Thoracic aorta (tissue), 2 donors: Measurements from ENCODE around the gene AICDA. TPM values are rescaled to one million over a fixed set of nuclear protein-coding genes. Genes with fewer than 3 reads are reported as not detected.
"Not testable (repeated sequence)": the region's sequence is repeated elsewhere in the genome, so short reads cannot be mapped to it uniquely, and the experiment has no call there.

ENCODE experiments used
- ATAC-seq: fragments of 150-250 bp; one replicate; pipeline ENCODE4 v1.8.0; 2017; ENCODE audit warnings: low read depth; ENCODE audit not compliant: insufficient number of reproducible peaks, low FRiP score
- DNase-seq: peaks from one replicate; pipeline ENCODE4 v3.0.0-alpha.2; 2020; ENCODE audit warnings: low spot score
- H3K27ac ChIP-seq, 2 donors: fragments of 200-600 bp; sonication (generic); 1 replicate in 1 of 2; 2 replicates in 1 of 2; pipeline ENCODE4 v1.5.1; 2016; ENCODE audit warnings: mild to moderate bottlenecking in 2 of 2, moderate library complexity in 2 of 2
- H3K27me3 ChIP-seq: fragments of 200-600 bp; sonication (generic); replicated peaks from 2 replicates; pipeline ENCODE4 v1.6.0; 2016; ENCODE audit warnings: mild to moderate bottlenecking; ENCODE audit not compliant: insufficient read depth
- H3K36me3 ChIP-seq: fragments of 200-600 bp; sonication (generic); one replicate; pipeline ENCODE4 v1.5.1; 2016
- H3K4me1 ChIP-seq, 2 donors: fragments of 200-600 bp; sonication (generic); 1 replicate in 1 of 2; 2 replicates in 1 of 2; pipeline versions ENCODE4 v1.5.1 to v1.6.0; 2016; ENCODE audit warnings: low read depth in 2 of 2, mild to moderate bottlenecking in 1 of 2; ENCODE audit not compliant: control insufficient read depth in 1 of 2
- H3K4me3 ChIP-seq: fragments of 200-600 bp; sonication (generic); 2 replicates; pipeline ENCODE4 v1.5.1; 2016; ENCODE audit warnings: mild to moderate bottlenecking
- H3K9me3 ChIP-seq: fragments of 200-600 bp; sonication (generic); 2 replicates; pipeline ENCODE4 v1.5.1; 2016
- total RNA-seq, 2 donors: library from RNA; depleted of rRNA; stranded (reverse); fragments of >200 nt; gene quantifications; one replicate each; pipeline versions ENCODE4 v1.1.0 to v1.2.3, GENCODE V29; 2016
- TF ChIP-seq, protein P1 (sequence below): fragments of 200-600 bp; sonication (generic); IDR thresholded peaks from one replicate; pipeline ENCODE4 v1.5.1; 2019; ENCODE audit warnings: antibody characterized with exemption

The AICDA gene
- total RNA-seq, 2 donors from 2014 or later: not detected

DNA sequence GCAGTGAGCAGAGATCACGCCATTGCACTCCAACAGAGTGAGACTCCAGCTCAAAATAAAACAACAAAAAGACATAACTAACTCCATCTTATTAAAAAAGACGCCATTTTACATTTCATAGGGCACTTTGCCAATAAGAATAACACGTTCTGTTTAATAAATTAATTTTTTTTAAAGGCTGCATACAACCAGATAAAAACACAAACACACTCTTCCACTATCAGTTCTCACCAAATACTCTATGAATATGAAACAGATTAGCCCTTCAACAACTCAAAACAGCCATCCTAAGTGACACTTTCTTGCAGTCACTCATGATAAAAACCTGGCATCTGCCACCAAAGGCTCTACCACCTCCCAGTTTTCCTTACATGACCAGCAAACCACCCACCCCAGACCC is 16.1 kb downstream of the AICDA start:
- Histone ChIP-seq H3K9me3 (no peaks in the 10 kb centered on the region), H3K4me1 (no peaks in the 10 kb centered on the region), H3K27ac (no peak overlapping the region), H3K36me3 (no peaks in the 10 kb centered on the region), H3K4me3 (no peak overlapping the region), H3K27me3 (no peaks in the 10 kb centered on the region)
- ATAC-seq: no peak
- TF ChIP-seq, protein P1, sequence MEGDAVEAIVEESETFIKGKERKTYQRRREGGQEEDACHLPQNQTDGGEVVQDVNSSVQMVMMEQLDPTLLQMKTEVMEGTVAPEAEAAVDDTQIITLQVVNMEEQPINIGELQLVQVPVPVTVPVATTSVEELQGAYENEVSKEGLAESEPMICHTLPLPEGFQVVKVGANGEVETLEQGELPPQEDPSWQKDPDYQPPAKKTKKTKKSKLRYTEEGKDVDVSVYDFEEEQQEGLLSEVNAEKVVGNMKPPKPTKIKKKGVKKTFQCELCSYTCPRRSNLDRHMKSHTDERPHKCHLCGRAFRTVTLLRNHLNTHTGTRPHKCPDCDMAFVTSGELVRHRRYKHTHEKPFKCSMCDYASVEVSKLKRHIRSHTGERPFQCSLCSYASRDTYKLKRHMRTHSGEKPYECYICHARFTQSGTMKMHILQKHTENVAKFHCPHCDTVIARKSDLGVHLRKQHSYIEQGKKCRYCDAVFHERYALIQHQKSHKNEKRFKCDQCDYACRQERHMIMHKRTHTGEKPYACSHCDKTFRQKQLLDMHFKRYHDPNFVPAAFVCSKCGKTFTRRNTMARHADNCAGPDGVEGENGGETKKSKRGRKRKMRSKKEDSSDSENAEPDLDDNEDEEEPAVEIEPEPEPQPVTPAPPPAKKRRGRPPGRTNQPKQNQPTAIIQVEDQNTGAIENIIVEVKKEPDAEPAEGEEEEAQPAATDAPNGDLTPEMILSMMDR: no peak
- no peak for DNase-seq

DNA sequence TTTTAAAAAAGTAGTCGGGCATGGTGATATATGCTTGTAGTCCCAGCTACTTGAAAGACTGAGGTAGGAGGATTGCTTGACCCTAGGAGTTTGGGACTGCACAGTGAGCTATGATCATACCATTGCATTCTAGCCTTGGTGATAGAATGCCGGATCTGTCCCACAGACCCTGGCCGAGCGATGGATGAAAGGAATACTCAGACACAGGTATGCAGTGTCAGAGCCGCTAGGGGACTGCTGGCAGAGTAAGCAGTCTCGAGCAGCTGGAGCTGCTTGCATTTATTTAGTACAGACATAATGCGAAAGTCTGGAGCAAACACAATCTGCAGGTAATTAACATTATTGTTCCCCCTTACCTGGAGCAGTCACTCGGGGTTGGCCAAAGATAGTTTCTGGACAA is 18.6 kb downstream of the AICDA start:
- ATAC-seq: no peak
- Histone ChIP-seq H3K27ac (no peak overlapping the region), H3K36me3 (no peaks in the 10 kb centered on the region), H3K4me3 (no peak overlapping the region), H3K4me1 (no peaks in the 10 kb centered on the region), H3K9me3 (no peaks in the 10 kb centered on the region), H3K27me3 (no peaks in the 10 kb centered on the region)
- TF ChIP-seq, protein P1: no peak
- no peak for DNase-seq

GRCh38 chr12:8593246-8593645 is 19.4 kb downstream of the AICDA start:
- Histone ChIP-seq H3K9me3 (no peaks in the 10 kb centered on the region), H3K27me3 (no peaks in the 10 kb centered on the region), H3K4me1 (no peaks in the 10 kb centered on the region), H3K36me3 (no peaks in the 10 kb centered on the region), H3K4me3 (no peak overlapping the region), H3K27ac (no peak overlapping the region)
- ATAC-seq: no peak
- TF ChIP-seq, protein P1: no peak
- DNase-seq: no peak

DNA sequence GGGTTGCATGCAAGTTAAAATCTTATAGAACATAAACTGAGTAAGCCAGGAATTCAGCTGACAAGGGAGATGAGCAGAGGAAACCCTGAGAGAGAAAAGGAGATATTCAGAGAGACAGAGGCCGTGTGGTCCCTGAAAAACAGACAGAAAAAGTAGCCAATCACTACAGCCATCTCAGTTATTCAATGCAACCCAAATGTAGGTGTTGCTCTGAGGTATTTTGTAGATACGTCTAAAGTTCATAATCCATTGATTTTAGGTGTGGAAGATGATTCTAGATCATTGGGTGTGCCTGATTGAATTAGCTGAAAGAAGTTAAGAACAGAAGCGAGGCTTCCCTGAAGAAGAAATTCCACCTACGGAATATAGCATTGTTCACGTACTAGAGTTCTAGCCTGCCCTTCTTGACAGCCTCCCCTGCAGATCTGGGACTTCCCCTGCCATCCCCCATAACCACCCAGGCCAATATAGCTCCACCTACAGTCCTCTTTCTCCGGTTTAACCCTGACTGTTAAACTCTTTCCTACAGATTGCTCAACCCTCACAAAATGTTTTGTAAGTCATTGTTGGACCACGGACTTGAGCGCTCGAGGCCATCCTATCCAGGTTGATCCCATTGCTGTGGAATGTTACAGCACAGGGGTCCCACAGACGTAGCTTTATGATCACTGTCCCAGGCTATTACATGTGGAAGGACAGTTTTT is 21.7 kb downstream of the AICDA start:
- no peaks in the 10 kb centered on the region for H3K9me3 ChIP-seq
- DNase-seq: no peak
- TF ChIP-seq, protein P1: no peak
- no peak overlapping the region for H3K4me3 ChIP-seq
- no peaks in the 10 kb centered on the region for H3K4me1 ChIP-seq
- ATAC-seq: no peak
- H3K27me3 ChIP-seq: no peaks in the 10 kb centered on the region
- no peaks in the 10 kb centered on the region for H3K36me3 ChIP-seq
- H3K27ac ChIP-seq: no peak overlapping the region

DNA sequence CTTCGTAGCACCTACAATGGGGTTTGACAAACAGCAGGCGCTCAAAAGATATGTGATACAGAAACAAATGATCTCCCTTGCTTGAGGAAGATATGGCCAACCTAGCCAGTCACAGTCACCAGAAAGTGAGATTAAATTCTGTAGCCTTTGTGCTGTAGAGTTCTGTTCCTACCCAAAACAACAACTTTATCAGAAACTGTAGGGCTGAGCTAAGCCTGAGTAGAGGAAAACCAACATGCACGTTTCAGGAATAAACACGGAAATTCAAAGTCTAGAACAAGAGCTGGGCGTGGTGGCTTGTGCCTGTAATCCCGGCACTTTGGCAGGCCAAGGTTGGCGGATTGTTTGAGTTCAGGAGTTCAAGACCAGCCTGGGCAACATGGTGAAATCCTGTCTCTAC is 23.0 kb downstream of the AICDA start:
- no peak overlapping the region for H3K4me3 ChIP-seq
- H3K27ac ChIP-seq: no peak overlapping the region
- H3K4me1 ChIP-seq: no peaks in the 10 kb centered on the region
- no peaks in the 10 kb centered on the region for H3K9me3 ChIP-seq
- no peak for DNase-seq
- H3K36me3 ChIP-seq: no peaks in the 10 kb centered on the region
- no peak for ATAC-seq
- TF ChIP-seq, protein P1: no peak
- H3K27me3 ChIP-seq: no peaks in the 10 kb centered on the region

GRCh38 chr12:8584478-8584877 is 28.2 kb downstream of the AICDA start:
- H3K4me3 ChIP-seq, H3K27me3 ChIP-seq, H3K4me1 ChIP-seq, H3K9me3 ChIP-seq, ATAC-seq, DNase-seq, H3K27ac ChIP-seq, H3K36me3 ChIP-seq: not testable (repeated sequence)
